Pancreas (tissue), 10 donors: Measurements from ENCODE around the gene PRR30. TPM values are rescaled to one million over a fixed set of nuclear protein-coding genes. Genes with fewer than 3 reads are reported as not detected.

Experiments used
- ATAC-seq, 4 donors: fragments of 200-7000 bp; cut with Tn5 transposase; one replicate each; pipeline versions ENCODE4 v1.8.0 to v1.9.1; 2020; ENCODE audit warnings: mild to moderate bottlenecking in 4 of 4, moderate library complexity in 4 of 4
- DNase-seq, 6 donors: peaks; one replicate each; pipeline ENCODE4 v3.0.0-alpha.2; 2020
- FAIRE-seq: peaks from 2 replicates; lab custom pipeline; 2012; peaks lifted over from hg19 to GRCh38; lab: Jason Lieb, UNC
- H3K27ac ChIP-seq, 4 donors: fragments of 200-600 bp; sonication (generic); 1 replicate in 3 of 4; 2 replicates in 1 of 4; pipeline versions ENCODE4 v1.5.0 to v1.8.0; 2020
- H3K27me3 ChIP-seq, 4 donors: fragments of 200-600 bp; one replicate each; pipeline ENCODE4 v1.8.0; 2021
- H3K36me3 ChIP-seq, 3 donors: fragments of 200-600 bp; sonication (generic) in 1 of 3; one replicate each; pipeline versions ENCODE4 v1.5.0 to v1.8.0; 2020 to 2021
- H3K4me1 ChIP-seq, 3 donors: fragments of 200-600 bp; one replicate each; pipeline ENCODE4 v1.8.0; 2021
- H3K4me3 ChIP-seq, 4 donors: fragments of 200-600 bp; sonication (generic) in 2 of 4; one replicate each; pipeline versions ENCODE4 v1.5.0 to v1.8.0; 2020 to 2021
- H3K9me3 ChIP-seq, 4 donors: fragments of 200-600 bp; one replicate each; pipeline ENCODE4 v1.8.0; 2021
- WGBS, 2 donors: extraction: QIAGEN DNeasy Blood & Tissue Kit; methylation state at CpG; one replicate each; pipeline ENCODE4 v1.1.7; 2013; 5-methylcytosine and 5-hydroxymethylcytosine counted together
- intact Hi-C, 3 donors: fragments of 100-400 bp; cut with DNase I; formaldehyde crosslinking; loops; one replicate each; pipeline versions ENCODE4 v1.11.1 to v1.14.2; 2022
- polyA plus RNA-seq, 2 donors: library from polyadenylated mRNA; stranded (reverse); fragments of 200-250 nt; gene quantifications; one replicate each; pipeline ENCODE4 v1.2.3, GENCODE V29; 2013
- total RNA-seq, 6 donors: library from RNA; stranded (reverse); fragmentation: NEBNext Ultra II Directional in 4 of 6; extraction: Animal tissue kit (Norgen Biotek cat#: 25700) in 4 of 6; gene quantifications; one replicate each; pipeline versions ENCODE4 v1.2.1 to v1.2.4, GENCODE V29; 2021 to 2023
- TF ChIP-seq, protein P1 (sequence below), 4 donors: fragments of 200-600 bp; sonication (generic) in 3 of 4; IDR thresholded peaks; one replicate each; pipeline versions ENCODE4 v1.5.0 to v1.8.0; 2021; ENCODE audit warnings: antibody characterized with exemption in 4 of 4
- donor health status: healthy with polysubstance abuse.
- donor health status: DM: no; HTN: no; CAD: no; lungs with moderate emphysema.
- donor health status: DM: no; HTN: no; CAD: no.
- donor health status: control.
- donor health status: control.
- donor health status: Bipolar disorder and iron deficiency.
- donor health status: DM: yes; HTN: yes; CAD: no.
- donor health status: DM: no; HTN: no; CAD: no.
- donor health status: DM: no; HTN: no; CAD: no.
- donor health status: DM: yes; HTN: yes; CAD: no.

The PRR30 gene
- total and polyA plus RNA-seq, 8 donors, result not detected

- no peaks in the 10 kb centered on the region for H3K36me3 ChIP-seq
- no peak for ATAC-seq
- no peak overlapping the region for H3K4me3 ChIP-seq
- WGBS, 2 donors, result 52 to 55% methylated on average over 6 of the region's 6 CpGs
- no peak for FAIRE-seq
- H3K27me3 ChIP-seq, result no peaks in the 10 kb centered on the region
- no peaks in the 10 kb centered on the region for H3K9me3 ChIP-seq
- H3K27ac ChIP-seq, result no peak overlapping the region
- no peaks in the 10 kb centered on the region for H3K4me1 ChIP-seq
- intact Hi-C loops, result no loop called here
- TF ChIP-seq, protein P1, sequence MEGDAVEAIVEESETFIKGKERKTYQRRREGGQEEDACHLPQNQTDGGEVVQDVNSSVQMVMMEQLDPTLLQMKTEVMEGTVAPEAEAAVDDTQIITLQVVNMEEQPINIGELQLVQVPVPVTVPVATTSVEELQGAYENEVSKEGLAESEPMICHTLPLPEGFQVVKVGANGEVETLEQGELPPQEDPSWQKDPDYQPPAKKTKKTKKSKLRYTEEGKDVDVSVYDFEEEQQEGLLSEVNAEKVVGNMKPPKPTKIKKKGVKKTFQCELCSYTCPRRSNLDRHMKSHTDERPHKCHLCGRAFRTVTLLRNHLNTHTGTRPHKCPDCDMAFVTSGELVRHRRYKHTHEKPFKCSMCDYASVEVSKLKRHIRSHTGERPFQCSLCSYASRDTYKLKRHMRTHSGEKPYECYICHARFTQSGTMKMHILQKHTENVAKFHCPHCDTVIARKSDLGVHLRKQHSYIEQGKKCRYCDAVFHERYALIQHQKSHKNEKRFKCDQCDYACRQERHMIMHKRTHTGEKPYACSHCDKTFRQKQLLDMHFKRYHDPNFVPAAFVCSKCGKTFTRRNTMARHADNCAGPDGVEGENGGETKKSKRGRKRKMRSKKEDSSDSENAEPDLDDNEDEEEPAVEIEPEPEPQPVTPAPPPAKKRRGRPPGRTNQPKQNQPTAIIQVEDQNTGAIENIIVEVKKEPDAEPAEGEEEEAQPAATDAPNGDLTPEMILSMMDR (IDR thresholded peaks at IDR 0.05), result no peak
- DNase-seq, result no peak
Observed at GRCh38 chr2:27158468-27158867, 19.3 kb upstream of the PRR30 start.

- DNase-seq (no peak), FAIRE-seq (no peak), ATAC-seq (no peak)
- intact Hi-C loops, result no loop called here
- Histone ChIP-seq H3K9me3 (no peaks in the 10 kb centered on the region), H3K27ac (no peak overlapping the region), H3K27me3 (no peaks in the 10 kb centered on the region), H3K4me3 (no peak overlapping the region), H3K4me1 (no peaks in the 10 kb centered on the region), H3K36me3 (no peaks in the 10 kb centered on the region)
- WGBS, 2 donors, result 71 to 75% methylated on average over 9 of the region's 9 CpGs
- TF ChIP-seq, protein P1 (IDR thresholded peaks at IDR 0.05), result no peak
Observed at GRCh38 chr2:27155069-27155520, 15.9 kb upstream of the PRR30 start.

DNA sequence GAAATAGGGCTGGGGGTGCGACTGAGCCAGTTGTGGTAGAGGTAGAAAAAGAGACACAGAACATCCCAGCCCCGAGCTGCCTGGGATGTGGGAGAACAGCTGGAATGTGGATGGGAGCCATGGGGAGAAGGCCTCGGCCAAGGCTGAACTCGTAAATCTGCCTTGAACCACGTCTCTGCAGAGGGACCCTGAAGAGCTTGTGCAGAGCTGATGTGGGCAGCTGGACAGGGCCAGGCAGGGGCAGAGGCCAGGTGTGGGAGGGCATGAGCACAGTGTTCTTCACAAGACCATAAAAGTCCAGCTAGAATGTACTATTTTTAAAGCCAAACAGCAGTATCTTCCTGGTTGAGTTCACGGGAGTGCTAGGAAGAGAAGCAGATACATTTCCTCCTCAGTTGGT is 15.3 kb upstream of the PRR30 start:
- intact Hi-C loops, result no loop called here
- TF ChIP-seq, protein P1 (IDR thresholded peaks at IDR 0.05), result no peak
- no peak for FAIRE-seq
- Histone ChIP-seq H3K9me3 (no peaks in the 10 kb centered on the region), H3K27me3 (no peaks in the 10 kb centered on the region), H3K4me1 (no peaks in the 10 kb centered on the region), H3K4me3 (no peak overlapping the region), H3K36me3 (no peaks in the 10 kb centered on the region), H3K27ac (no peak overlapping the region)
- no peak for DNase-seq
- no peak for ATAC-seq
- WGBS, 2 donors, result 76% methylated on average over 6 of the region's 6 CpGs

DNA sequence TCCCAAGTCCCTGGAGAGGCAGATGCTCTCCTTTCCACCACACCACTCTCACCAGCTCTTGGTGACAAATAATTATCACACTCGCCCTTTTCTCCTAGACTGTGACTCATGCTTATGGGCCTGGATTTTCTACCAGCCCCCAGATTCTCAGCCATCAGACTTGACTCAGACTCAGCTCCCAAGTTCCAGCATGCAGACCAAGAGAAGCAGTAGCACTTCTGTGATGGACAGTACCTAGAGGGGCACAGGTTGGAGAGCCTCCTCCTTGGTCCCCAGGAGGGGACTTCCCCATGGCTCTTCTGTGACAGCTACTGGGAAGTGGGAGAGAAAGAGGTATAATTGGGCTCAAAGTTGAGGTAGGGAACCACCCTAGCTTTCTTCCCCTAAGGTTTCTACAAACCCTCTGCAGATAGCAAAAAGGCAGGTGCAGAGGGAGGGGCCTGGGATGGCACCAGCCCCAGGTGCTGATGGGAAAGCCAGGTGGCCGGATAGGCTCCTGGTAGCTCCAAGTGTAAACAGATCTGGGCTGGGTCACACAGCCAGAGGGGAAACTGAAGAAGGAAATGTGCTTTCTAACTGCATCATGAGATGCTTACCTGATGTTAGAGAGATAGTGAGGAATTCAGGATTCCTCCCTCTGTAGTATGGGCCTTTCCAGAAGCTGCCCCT is 13.7 kb upstream of the PRR30 start:
- ATAC-seq, result no peak
- H3K4me3 ChIP-seq, result no peak overlapping the region
- TF ChIP-seq, protein P1 (IDR thresholded peaks at IDR 0.05), result no peak
- no peaks in the 10 kb centered on the region for H3K27me3 ChIP-seq
- intact Hi-C loops, result no loop called here
- H3K27ac ChIP-seq, result no peak overlapping the region
- no peaks in the 10 kb centered on the region for H3K4me1 ChIP-seq
- H3K9me3 ChIP-seq, result no peaks in the 10 kb centered on the region
- 59 to 75% methylated on average over 2 of the region's 2 CpGs for WGBS, 2 donors
- DNase-seq, result no peak
- no peaks in the 10 kb centered on the region for H3K36me3 ChIP-seq
- no peak for FAIRE-seq

GRCh38 chr2:27152102-27152795 is 13.0 kb upstream of the PRR30 start:
- intact Hi-C loops, result no loop called here
- DNase-seq, result peak in 1 of 6 donors; percentile 14
- Histone ChIP-seq H3K4me1 (no peaks in the 10 kb centered on the region), H3K9me3 (no peaks in the 10 kb centered on the region), H3K4me3 (no peak overlapping the region), H3K36me3 (no peaks in the 10 kb centered on the region), H3K27me3 (no peaks in the 10 kb centered on the region), H3K27ac (no peak overlapping the region)
- ATAC-seq, result no peak
- no peak for FAIRE-seq
- TF ChIP-seq, protein P1 (IDR thresholded peaks at IDR 0.05), result no peak
- 76 to 86% methylated on average over 8 of the region's 8 CpGs for WGBS, 2 donors
